HG03060 (cell line): ENCODE results near the gene GET4.

Source experiments
- ATAC-seq: cut with Tn5 transposase; IDR thresholded peaks from one replicate; pipeline ENCODE4 v1.9.1; 2021; ENCODE audit warnings: low read depth, moderate number of reproducible peaks; ENCODE audit not compliant: unreplicated experiment

The GET4 gene

GRCh38 chr7:910931-911431 is 34.6 kb downstream of the GET4 start:
- no peak for ATAC-seq

DNA sequence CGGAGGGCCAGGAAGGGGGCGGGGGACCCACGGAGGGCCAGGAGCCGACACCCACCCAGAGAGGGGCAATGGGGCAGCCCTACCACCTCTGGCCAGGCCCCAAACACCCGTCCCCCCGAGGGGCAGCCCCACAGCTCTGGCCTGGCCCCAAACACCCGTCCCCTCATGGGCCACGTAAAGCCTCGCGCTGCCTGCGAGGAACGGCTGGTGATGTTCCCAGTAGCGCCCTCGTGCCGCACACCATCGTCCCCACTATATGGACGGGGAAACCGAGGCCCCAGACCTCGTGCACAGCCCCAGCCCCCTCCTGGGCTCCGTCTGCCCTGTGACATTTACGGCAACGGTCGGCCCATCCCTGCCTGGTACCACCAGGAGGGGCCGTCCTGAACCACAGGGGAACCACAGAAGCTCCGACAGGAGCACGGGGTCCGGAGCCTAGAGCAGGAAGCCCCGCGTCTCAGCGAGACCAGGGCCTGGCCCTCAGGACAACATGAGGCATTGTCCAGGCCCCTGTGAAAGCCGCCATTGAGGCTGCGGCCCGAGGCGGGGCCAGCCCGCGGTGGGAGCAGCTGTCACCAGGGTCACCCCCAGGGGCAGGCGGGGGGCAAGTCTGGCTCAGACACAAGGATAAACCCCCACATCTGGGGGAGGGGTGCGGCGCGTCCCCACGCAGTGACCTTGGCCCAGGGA is 35.6 kb downstream of the GET4 start:
- no peak for ATAC-seq

DNA sequence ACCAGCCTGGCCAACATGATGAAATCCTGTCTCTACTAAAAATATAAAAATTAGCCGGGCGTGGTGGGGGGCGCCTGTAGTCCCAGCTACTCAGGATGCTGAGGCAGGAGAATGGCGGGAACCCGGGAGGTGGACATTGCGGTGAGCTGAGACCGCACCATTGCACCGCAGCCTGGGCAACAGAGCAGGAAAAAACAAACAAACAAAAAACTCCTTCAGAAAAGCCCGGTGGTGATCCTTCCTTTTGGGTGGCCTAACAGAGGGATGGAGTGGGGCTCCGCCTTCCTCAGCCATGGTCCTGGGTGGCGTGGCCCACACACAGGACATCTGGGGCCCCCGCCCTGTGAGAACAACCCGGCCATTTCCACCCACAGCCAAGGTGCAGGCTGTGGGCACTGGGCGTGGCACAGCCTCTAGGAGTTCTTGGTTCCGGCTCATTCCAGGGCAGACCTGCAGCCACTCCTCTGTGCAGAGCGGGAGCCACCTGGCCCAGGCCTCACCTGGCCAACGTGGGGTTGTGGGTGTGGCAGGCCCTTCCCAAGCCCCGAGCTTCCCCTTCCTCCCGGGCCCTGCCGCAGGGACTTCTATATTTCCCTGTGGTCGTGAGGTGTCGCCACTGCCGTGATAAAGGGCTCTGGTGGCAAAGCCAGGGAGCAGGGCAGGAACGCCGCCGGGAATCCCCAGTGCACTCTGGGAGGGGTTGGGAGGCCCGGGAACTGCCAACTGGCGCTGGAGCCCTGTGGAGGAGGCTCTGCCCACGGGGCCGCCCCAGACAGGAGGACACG is 37.6 kb downstream of the GET4 start:
- ATAC-seq, result no peak

DNA sequence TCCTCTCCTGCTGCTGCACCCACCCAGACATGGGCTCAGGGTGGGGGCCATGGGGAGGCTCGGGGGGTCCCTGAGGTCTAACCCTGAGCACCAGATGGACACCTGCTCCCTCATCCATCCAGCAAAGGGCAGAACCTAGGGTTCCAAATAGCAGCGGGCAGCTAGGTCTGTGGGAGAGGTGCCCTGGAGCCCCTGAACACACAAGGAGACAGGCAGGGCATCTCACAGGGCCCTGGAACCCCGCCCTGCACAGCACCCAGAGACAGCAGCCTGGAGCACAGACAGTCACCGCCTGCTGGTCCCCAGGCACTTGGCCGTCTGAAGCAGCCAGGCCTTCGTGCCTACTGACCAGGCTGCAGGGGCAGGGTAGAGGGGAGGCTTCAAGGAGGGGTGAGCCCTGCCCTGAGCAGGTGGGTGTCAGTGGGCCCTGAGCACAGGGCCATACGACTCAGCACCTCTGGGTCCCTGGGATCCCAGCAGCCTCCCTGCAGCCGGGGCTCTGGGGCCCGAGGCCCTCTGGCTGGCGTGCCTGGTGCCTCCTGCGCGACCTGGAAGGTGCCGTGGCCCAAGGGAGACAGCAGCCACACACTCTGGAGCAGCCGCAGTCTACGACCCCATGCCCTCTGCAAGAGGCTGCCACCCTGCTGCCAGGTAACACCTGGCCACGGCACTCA is 38.3 kb downstream of the GET4 start:
- no peak for ATAC-seq

DNA sequence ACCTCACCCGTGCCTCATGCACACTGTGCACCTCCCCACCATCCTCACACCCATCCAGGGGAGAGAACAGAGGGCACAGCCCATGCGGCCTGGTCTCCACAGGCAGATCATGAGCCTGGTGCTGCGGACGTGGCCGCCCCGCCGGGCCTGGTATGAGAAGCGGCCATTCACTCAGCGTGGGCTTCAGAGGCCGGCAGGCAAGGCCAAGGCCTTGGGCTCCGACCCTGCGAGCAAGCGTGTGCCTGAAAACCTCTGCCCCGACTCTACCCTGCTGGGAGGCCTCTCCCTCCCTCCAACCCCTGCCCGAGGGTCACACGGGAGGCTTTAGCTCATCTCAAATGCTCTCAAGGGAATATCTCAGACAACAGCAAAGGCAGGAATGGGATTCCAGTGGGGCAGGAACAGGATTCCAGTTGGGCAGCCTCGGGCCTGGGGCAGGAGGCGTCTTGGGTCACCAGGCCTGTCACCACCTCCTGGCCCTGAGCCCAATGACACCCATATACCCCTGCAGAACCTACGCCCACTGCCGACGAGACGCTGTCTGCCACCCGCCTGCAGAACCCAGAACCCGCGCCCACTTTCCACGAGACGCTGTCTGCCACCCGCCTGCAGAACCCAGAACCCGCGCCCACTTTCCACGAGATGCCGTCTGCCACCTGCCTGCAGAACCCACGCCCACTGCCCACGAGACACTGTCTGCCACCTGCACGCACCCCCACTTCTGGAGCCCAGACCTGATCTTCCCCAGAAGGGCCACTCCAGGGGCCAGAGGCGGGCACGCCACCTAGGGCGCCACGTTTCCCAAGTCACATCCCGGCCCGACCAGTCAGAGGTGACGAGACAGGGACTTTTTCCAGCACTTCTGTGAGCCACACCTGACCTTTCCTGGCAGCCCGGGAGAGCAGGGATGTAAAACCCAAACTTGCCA is 39.2 kb downstream of the GET4 start:
- no peak for ATAC-seq

DNA sequence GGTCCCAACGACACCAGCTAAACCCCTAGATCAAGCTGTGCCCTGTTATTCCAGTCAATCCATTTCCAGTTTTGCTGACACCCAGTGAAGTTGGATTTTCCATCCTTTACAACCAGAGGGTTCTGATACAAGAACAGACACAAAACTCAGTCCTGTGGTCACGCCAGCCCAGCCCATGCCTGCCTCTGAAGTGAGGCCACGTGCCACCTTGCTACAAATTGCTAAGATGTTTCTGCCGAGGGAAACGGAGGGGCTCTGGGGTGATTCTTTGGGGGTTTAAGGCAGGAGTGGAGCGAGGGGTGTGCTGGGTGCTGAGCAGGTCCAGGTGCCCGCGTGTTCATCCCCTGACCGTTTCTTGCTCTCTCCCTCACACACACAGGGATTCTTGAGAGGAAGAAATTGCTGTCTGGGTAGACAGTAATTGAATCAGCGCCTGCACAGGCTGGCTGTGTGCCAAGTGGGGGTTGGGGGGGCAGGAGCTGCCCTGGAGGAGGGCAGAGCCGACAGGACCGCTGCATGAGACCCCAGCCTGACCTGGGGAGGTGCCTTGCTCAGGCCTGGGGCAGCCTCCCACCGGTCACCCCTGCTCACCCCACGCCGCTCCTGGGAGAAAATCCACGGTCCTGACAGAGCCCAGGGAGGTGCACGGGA is 40.1 kb downstream of the GET4 start:
- ATAC-seq, result no peak

GRCh38 chr7:917255-918117 is 41.1 kb downstream of the GET4 start:
- no peak for ATAC-seq

- no peak for ATAC-seq
These were observed 41.7 kb downstream of the GET4 start for GRCh38 chr7:918118-918425.

GRCh38 chr7:918441-919113 is 42.2 kb downstream of the GET4 start:
- ATAC-seq, result no peak

DNA sequence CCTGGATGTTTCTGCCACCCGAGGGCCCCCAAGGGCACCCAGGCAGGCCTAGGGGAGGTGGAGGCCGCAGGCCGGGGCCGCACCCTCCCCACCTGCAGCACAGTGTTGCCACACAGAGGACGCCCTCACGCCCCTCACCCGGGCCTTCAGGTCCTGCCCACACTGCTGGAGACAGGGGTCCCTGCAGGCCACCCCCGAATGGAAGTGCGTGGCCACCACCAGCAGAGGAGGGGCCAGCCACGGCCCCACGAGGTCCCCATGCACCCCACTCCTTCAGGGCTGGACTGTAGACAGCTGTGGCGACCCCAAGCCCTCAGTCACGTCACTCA is 42.7 kb downstream of the GET4 start:
- no peak for ATAC-seq

DNA sequence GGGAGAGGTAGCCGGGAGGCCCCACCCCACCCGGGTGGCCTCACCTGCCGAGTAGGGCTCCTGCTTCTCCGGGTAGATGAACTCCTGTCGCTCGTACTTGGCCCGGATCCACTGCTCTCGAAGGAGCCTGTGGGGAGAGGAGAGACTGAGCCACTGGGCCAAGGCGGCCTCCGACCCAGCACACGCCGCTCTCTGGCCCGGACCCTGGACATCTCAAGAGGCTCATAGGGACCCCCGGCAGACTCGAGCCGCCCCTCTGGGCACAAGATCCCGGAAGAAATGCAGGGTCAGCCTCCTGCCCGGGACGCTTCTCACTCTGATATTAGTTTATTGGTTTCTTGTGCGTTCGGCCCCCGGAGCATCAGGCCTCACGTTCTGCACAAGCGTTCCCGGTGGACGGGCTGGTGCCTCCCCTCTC is 43.6 kb downstream of the GET4 start:
- ATAC-seq, result no peak

- no peak for ATAC-seq
These were observed 44.2 kb downstream of the GET4 start for GRCh38 chr7:920351-921070.

GRCh38 chr7:921071-921461 is 44.7 kb downstream of the GET4 start:
- no peak for ATAC-seq

- no peak for ATAC-seq
These were observed 45.4 kb downstream of the GET4 start for GRCh38 chr7:921581-922333.

- ATAC-seq, result no peak
These were observed 46.2 kb downstream of the GET4 start for GRCh38 chr7:922334-923107.
